Mucosa of stomach (tissue), 1 donor: ENCODE data around the gene ANAPC16.

Source experiments
- H3K27me3 ChIP-seq: one replicate; pipeline ENCODE4 v1.7.0; 2013; ENCODE audit warnings: mild to moderate bottlenecking, low read length; ENCODE audit not compliant: control insufficient read depth, insufficient read depth
- H3K36me3 ChIP-seq: one replicate; pipeline ENCODE4 v1.7.0; 2013; ENCODE audit warnings: low read length; ENCODE audit not compliant: control insufficient read depth, insufficient read depth
- H3K4me1 ChIP-seq: one replicate; pipeline ENCODE4 v1.7.0; 2013; ENCODE audit warnings: mild to moderate bottlenecking, low read length; ENCODE audit not compliant: control insufficient read depth, insufficient read depth
- H3K4me3 ChIP-seq: one replicate; pipeline ENCODE4 v1.7.0; 2013; ENCODE audit warnings: low read length
- H3K9ac ChIP-seq: one replicate; pipeline ENCODE4 v1.7.0; 2013; ENCODE audit warnings: mild to moderate bottlenecking, low read length, moderate library complexity
- H3K9me3 ChIP-seq: one replicate; pipeline ENCODE4 v1.7.0; 2013; ENCODE audit warnings: mild to moderate bottlenecking, low read length, moderate library complexity; ENCODE audit not compliant: control insufficient read depth
- donor health status: Pancreatic carcinoma.

ANAPC16 gene

DNA sequence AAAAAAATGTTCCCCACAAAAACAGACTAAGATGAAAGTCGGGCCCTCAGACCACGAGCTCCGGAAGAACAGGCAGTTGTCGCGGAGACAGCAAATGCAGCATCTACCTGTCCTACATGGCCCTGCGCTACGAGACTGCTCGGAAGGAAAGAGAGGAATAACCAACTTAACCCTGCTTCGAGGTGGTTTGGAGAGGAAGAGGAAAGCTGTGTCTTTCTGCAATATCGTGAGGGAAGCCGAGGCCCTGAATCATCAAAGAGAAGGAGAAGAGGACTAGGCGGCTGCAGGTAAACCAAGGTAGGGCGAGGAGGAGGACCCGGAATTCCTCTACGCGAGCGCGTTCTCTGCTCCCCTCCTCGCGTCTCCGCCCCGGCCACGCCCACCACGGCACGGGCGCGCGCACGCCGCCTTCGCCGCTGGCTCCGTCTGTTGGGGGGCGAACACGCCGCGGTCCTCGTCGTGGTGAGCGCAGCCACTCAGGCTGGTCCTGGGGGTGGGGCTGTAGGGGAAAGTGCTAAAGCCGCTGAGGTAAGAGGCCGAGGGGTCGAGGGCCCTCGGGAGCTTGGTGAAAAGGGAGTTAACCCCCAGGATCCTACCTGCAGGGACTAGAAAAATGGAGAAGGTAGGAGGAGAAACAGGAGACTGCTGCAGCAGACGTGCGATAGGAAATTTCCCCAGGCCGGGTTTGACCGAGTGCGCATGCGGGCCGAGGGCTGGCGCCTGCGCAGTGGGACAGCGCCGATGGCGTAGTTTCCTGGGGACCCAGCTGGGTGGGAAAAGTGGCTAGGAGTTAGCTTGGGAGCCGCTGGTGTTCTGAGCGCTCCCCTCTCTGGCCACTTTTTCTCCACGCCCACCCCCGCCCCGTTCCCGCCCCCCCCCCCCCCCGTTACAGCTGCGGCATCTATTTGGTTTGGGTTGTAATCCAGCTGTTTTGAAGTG is at the start of gene ANAPC16, which contains the start of gene ASCC1:
TSS of gene ANAPC16 (plus strand) at position 402 of the 939 bp plus-strand sequence. CDS start 7,903 bp downstream, outside the sequence.
TSS of gene ASCC1 (minus strand) at position 666 of the 939 bp plus-strand sequence. CDS start 2,978 bp downstream, outside the sequence.
- Histone ChIP-seq H3K9me3 (no peaks in the 10 kb centered on the region), H3K4me1 (peaks cover 33% of the 10 kb centered on the region), H3K27me3 (no peaks in the 10 kb centered on the region), H3K36me3 (no peaks in the 10 kb centered on the region), H3K9ac (peak within 1 kb of the TSS; percentile 75), H3K4me3 (peak within 1 kb of the TSS; percentile 47)

GRCh38 chr10:72167118-72167517 is 48.7 kb upstream of the ANAPC16 start:
- no peak overlapping the region for H3K9ac ChIP-seq
- no peaks in the 10 kb centered on the region for H3K36me3 ChIP-seq
- peaks cover 31% of the 10 kb centered on the region for H3K4me1 ChIP-seq
- no peak overlapping the region for H3K4me3 ChIP-seq
- H3K27me3 ChIP-seq, result no peaks in the 10 kb centered on the region
- H3K9me3 ChIP-seq, result no peaks in the 10 kb centered on the region

DNA sequence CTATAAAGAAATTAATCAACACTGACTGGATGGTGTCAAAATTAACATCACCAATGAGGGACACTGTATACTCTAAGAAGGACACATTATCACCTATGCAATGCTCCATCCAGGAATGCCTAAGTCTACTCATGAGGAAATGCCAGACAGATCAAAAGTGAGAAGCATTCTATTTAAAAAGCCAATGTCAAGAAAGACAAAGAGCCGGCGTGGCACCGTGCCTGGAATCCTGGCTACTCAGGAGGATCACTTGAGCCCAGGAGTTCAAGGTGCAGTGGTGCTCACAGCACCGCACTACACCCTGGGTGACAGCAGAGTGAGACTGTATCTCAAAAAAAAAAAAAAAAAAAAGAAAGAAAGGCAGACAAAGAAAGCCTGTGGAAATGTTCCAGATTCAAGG is 45.5 kb upstream of the ANAPC16 start:
- Histone ChIP-seq H3K9me3 (no peaks in the 10 kb centered on the region), H3K4me1 (peaks cover 31% of the 10 kb centered on the region), H3K4me3 (no peak overlapping the region)

GRCh38 chr10:72170733-72171132 is 45.1 kb upstream of the ANAPC16 start:
- Histone ChIP-seq H3K27me3 (no peaks in the 10 kb centered on the region), H3K4me1 (peaks cover 28% of the 10 kb centered on the region), H3K9me3 (no peaks in the 10 kb centered on the region), H3K4me3 (no peak overlapping the region), H3K36me3 (no peaks in the 10 kb centered on the region), H3K9ac (no peak overlapping the region)

More for the DNA sequence above, 45.5 kb upstream of the ANAPC16 start:
- Histone ChIP-seq H3K27me3 (no peaks in the 10 kb centered on the region), H3K9ac (no peak overlapping the region), H3K36me3 (no peaks in the 10 kb centered on the region)

DNA sequence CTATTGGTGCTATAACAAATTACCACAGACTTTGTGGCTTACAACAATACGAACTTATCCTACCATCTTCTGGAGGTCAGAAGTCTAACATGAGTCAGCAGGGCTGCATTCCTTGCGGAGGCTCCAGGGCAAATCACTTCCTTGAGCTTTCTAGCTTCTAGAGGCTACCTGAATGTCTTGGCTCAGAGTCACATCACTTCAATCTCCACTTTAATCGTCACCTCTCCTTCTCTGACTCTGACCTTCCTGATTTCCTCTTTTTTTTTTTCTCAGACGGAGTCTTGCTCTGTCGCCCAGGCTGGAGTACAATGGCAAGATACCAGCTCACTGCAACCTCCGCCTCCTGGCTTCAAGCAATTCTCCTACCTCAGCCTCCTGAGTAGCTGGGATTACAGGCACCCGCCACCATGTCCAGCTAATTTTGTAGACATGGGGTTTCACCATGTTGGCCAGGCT is 44.6 kb upstream of the ANAPC16 start:
- H3K9ac ChIP-seq, result no peak overlapping the region
- no peak overlapping the region for H3K4me3 ChIP-seq
- H3K27me3 ChIP-seq, result no peaks in the 10 kb centered on the region
- H3K9me3 ChIP-seq, result no peaks in the 10 kb centered on the region
- H3K4me1 ChIP-seq, result peaks cover 24% of the 10 kb centered on the region
- no peaks in the 10 kb centered on the region for H3K36me3 ChIP-seq

- H3K9me3 ChIP-seq, result no peaks in the 10 kb centered on the region
- no peak overlapping the region for H3K9ac ChIP-seq
- no peaks in the 10 kb centered on the region for H3K36me3 ChIP-seq
- no peak overlapping the region for H3K4me3 ChIP-seq
- no peaks in the 10 kb centered on the region for H3K27me3 ChIP-seq
- peaks cover 28% of the 10 kb centered on the region for H3K4me1 ChIP-seq
Measured at GRCh38 chr10:72173262-72173618, 42.6 kb upstream of the ANAPC16 start.

- Histone ChIP-seq H3K9me3 (no peaks in the 10 kb centered on the region), H3K4me1 (peaks cover 24% of the 10 kb centered on the region), H3K36me3 (no peaks in the 10 kb centered on the region), H3K4me3 (no peak overlapping the region), H3K9ac (no peak overlapping the region), H3K27me3 (no peaks in the 10 kb centered on the region)
Measured at GRCh38 chr10:72173619-72174296, 42.1 kb upstream of the ANAPC16 start.

DNA sequence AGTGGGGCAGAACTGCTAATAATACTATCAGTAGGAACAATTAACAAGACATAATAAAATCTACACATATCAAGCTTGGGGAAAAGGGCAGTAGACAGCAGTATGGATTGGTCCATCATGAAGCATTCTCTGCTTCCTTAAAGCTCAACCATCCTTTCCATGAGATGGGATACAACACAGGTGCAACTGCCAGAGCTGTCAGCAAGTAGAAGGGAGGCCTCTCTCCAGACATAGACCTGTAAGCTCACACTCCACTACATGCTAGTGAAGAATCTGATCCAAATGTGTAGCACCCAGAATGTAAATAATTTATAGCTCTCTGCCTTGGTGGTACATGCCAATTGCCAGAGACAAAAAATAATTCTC is 41.5 kb upstream of the ANAPC16 start:
- no peaks in the 10 kb centered on the region for H3K27me3 ChIP-seq
- H3K9me3 ChIP-seq, result no peaks in the 10 kb centered on the region
- H3K36me3 ChIP-seq, result no peaks in the 10 kb centered on the region
- H3K9ac ChIP-seq, result no peak overlapping the region
- H3K4me3 ChIP-seq, result no peak overlapping the region
- H3K4me1 ChIP-seq, result peaks cover 24% of the 10 kb centered on the region

DNA sequence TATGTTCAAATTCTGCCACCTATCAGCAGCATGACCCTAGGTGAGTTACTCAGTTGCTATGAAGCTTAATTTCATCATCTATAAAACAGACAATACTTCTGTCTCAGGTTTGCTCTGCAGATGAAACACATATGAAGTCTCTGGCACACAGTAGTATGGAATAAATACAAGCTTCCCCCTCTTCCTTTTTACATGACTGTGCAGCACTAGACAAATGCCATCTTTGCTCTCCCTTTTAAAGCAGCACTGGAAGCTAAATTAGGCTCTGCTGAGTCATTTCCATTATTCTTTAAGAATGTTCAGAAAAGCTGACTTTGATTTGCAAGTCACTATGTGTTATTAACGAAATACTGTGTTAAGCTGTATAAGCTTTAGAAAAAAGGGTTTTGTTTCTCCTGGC is 40.7 kb upstream of the ANAPC16 start:
- Histone ChIP-seq H3K9ac (no peak overlapping the region), H3K4me1 (peaks cover 19% of the 10 kb centered on the region), H3K36me3 (no peaks in the 10 kb centered on the region), H3K27me3 (no peaks in the 10 kb centered on the region), H3K4me3 (no peak overlapping the region), H3K9me3 (no peaks in the 10 kb centered on the region)

DNA sequence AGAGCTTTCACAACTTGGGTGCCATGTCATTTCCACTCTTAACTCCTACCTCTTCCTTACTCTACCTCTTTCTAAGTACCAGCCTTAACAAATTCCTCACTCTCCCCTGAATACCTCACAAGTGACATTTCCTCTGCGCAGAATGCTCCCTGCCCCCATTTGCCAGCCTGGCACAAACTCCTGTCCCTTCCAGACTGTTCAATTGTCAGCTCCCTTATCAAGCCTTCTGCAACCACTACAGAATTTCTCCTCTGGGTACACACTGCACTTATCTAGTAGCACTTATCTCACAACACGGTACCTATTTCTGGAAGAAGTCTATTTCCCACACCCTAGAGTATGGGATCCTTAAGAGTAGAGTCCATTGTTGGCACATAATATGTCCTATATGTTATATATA is 39.1 kb upstream of the ANAPC16 start:
- Histone ChIP-seq H3K9ac (no peak overlapping the region), H3K9me3 (no peaks in the 10 kb centered on the region), H3K4me3 (no peak overlapping the region), H3K4me1 (peaks cover 5% of the 10 kb centered on the region), H3K27me3 (no peaks in the 10 kb centered on the region), H3K36me3 (no peaks in the 10 kb centered on the region)

DNA sequence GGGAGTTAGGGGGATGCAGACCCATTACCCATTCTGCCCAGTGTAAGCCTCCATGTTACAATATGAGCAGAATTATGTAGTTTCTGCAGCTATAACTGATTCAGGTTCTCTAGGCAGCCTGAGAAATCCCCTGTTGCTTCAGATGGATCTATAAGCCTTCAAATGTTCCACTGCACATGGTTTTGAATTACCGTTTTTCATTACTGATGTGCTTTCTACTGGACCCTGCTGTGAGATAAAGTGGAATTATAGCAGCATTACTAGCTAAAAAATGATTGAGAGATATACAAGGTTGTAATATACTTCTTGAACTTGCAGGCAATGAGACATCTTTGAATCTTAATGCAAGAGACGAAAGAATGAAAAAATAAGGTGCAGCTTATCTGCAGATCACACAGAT is 38.4 kb upstream of the ANAPC16 start:
- no peak overlapping the region for H3K9ac ChIP-seq

DNA sequence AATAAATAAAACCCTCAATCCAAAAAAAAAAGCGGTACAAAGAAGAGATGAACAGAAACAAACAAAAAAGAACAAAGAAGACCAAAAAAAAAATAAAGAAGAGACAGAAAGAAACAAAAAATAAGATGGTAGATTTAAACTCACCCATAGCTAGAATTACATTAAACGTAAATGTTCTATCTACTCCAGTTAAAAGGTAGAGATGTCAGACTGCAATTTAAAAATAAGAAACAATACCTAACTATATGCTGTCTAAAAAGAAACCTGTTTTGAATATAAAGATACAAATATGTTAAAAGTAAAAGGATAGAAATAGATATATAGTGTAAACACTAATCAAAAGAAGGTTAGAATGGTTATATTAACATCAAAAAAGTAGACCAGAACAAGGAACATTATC is 31.7 kb upstream of the ANAPC16 start:
- H3K9me3 ChIP-seq, result no peaks in the 10 kb centered on the region
- H3K4me1 ChIP-seq, result peaks cover 5% of the 10 kb centered on the region
- H3K27me3 ChIP-seq, result no peaks in the 10 kb centered on the region
- H3K4me3 ChIP-seq, result no peak overlapping the region
- H3K9ac ChIP-seq, result no peak overlapping the region
- H3K36me3 ChIP-seq, result no peaks in the 10 kb centered on the region

More for the DNA sequence above, 38.4 kb upstream of the ANAPC16 start:
- no peaks in the 10 kb centered on the region for H3K9me3 ChIP-seq
- H3K36me3 ChIP-seq, result no peaks in the 10 kb centered on the region
- peaks cover 5% of the 10 kb centered on the region for H3K4me1 ChIP-seq
- H3K27me3 ChIP-seq, result no peaks in the 10 kb centered on the region
- H3K4me3 ChIP-seq, result no peak overlapping the region
